HUES64 (cell line): ENCODE measurements around the gene CPN2.

Experiments
- H3K27ac ChIP-seq: 2 replicates; pipeline ENCODE4 v1.7.0; 2013; ENCODE audit warnings: low read depth, low read length, inconsistent platforms
- H3K27me3 ChIP-seq: 2 replicates; pipeline ENCODE4 v1.6.1; 2013; ENCODE audit warnings: mild to moderate bottlenecking, low read length; ENCODE audit not compliant: insufficient read depth
- H3K36me3 ChIP-seq: 2 replicates; pipeline ENCODE4 v1.6.1; 2013; ENCODE audit warnings: mild to moderate bottlenecking, low read length; ENCODE audit not compliant: insufficient read depth
- H3K4me1 ChIP-seq: 2 replicates; pipeline ENCODE4 v1.6.1; 2013; ENCODE audit warnings: mild to moderate bottlenecking, low read length, moderate library complexity; ENCODE audit not compliant: insufficient read depth
- H3K4me3 ChIP-seq: 2 replicates; pipeline ENCODE4 v1.5.1; 2013; ENCODE audit warnings: mild to moderate bottlenecking, low read length, moderate library complexity
- H3K9ac ChIP-seq: 2 replicates; pipeline ENCODE4 v1.6.1; 2013; ENCODE audit warnings: mild to moderate bottlenecking, low read depth, low read length
- H3K9me3 ChIP-seq: 2 replicates; pipeline ENCODE4 v1.6.1; 2013; ENCODE audit warnings: low read depth, low read length; ENCODE audit not compliant: insufficient read depth
- WGBS: fragments of 150-250, 120-280 bp; methylation state at CpG from one replicate; pipeline ENCODE4 v1.1.7; 2013; ENCODE audit warnings: missing lambda C conversion rate; 5-methylcytosine and 5-hydroxymethylcytosine counted together

CPN2 gene

GRCh38 chr3:194380326-194380725, 29.2 kb upstream of the CPN2 start:
- H3K4me1 ChIP-seq, result peaks cover 14% of the 10 kb centered on the region
- no peak overlapping the region for H3K4me3 ChIP-seq
- 76% methylated on average over 7 of the region's 7 CpGs for WGBS
- H3K9me3 ChIP-seq, result no peaks in the 10 kb centered on the region
- no peak overlapping the region for H3K27ac ChIP-seq
- H3K36me3 ChIP-seq, result no peaks in the 10 kb centered on the region
- H3K27me3 ChIP-seq, result no peaks in the 10 kb centered on the region
- no peak overlapping the region for H3K9ac ChIP-seq

GRCh38 chr3:194379651-194380050, 28.5 kb upstream of the CPN2 start:
- H3K9ac ChIP-seq, result no peak overlapping the region
- H3K4me3 ChIP-seq, result no peak overlapping the region
- H3K27ac ChIP-seq, result no peak overlapping the region
- 87% methylated on average over 8 of the region's 9 CpGs for WGBS
- no peaks in the 10 kb centered on the region for H3K36me3 ChIP-seq
- H3K9me3 ChIP-seq, result no peaks in the 10 kb centered on the region
- peaks cover 14% of the 10 kb centered on the region for H3K4me1 ChIP-seq
- H3K27me3 ChIP-seq, result no peaks in the 10 kb centered on the region

- no peak overlapping the region for H3K27ac ChIP-seq
- peaks cover 14% of the 10 kb centered on the region for H3K4me1 ChIP-seq
- H3K36me3 ChIP-seq, result no peaks in the 10 kb centered on the region
- H3K9ac ChIP-seq, result no peak overlapping the region
- WGBS, result 94% methylated on average over 6 of the region's 6 CpGs
- H3K27me3 ChIP-seq, result no peaks in the 10 kb centered on the region
- no peaks in the 10 kb centered on the region for H3K9me3 ChIP-seq
- no peak overlapping the region for H3K4me3 ChIP-seq
Observed at GRCh38 chr3:194379231-194379630, 28.1 kb upstream of the CPN2 start.

- H3K36me3 ChIP-seq, result no peaks in the 10 kb centered on the region
- H3K27me3 ChIP-seq, result no peaks in the 10 kb centered on the region
- no peak overlapping the region for H3K4me3 ChIP-seq
- no peak overlapping the region for H3K27ac ChIP-seq
- H3K9ac ChIP-seq, result no peak overlapping the region
- 86% methylated on average over 1 of the region's 1 CpG for WGBS
- no peaks in the 10 kb centered on the region for H3K9me3 ChIP-seq
- H3K4me1 ChIP-seq, result peaks cover 14% of the 10 kb centered on the region
Observed at GRCh38 chr3:194377708-194378107, 26.6 kb upstream of the CPN2 start.

GRCh38 chr3:194376241-194376560, 25.1 kb upstream of the CPN2 start:
- Histone ChIP-seq H3K4me3 (no peak overlapping the region), H3K36me3 (no peaks in the 10 kb centered on the region), H3K9me3 (no peaks in the 10 kb centered on the region), H3K4me1 (peaks cover 9% of the 10 kb centered on the region), H3K27ac (no peak overlapping the region), H3K9ac (no peak overlapping the region), H3K27me3 (no peaks in the 10 kb centered on the region)
- 89% methylated on average over 10 of the region's 10 CpGs for WGBS

GRCh38 chr3:194375473-194376240, 24.5 kb upstream of the CPN2 start:
- no peaks in the 10 kb centered on the region for H3K9me3 ChIP-seq
- H3K27ac ChIP-seq, result no peak overlapping the region
- H3K36me3 ChIP-seq, result no peaks in the 10 kb centered on the region
- no peak overlapping the region for H3K9ac ChIP-seq
- H3K4me3 ChIP-seq, result 0 out of 2 replicates have a peak overlapping the region, but pooled peaks have one; percentile 11
- 38% methylated on average over 15 of the region's 15 CpGs for WGBS
- no peaks in the 10 kb centered on the region for H3K27me3 ChIP-seq
- H3K4me1 ChIP-seq, result peaks cover 9% of the 10 kb centered on the region

- Histone ChIP-seq H3K27me3 (peaks cover under 1% of the 10 kb centered on the region; the same call in 1 of the 2 replicates), H3K36me3 (no peaks in the 10 kb centered on the region), H3K4me3 (no peak overlapping the region), H3K27ac (no peak overlapping the region), H3K9ac (no peak overlapping the region), H3K9me3 (no peaks in the 10 kb centered on the region), H3K4me1 (peaks cover 16% of the 10 kb centered on the region)
- 78% methylated on average over 10 of the region's 10 CpGs for WGBS
Observed at GRCh38 chr3:194374935-194375334, 23.8 kb upstream of the CPN2 start.

- WGBS, result 72% methylated on average over 8 of the region's 8 CpGs
- Histone ChIP-seq H3K9ac (no peak overlapping the region), H3K4me1 (peaks cover 23% of the 10 kb centered on the region), H3K9me3 (no peaks in the 10 kb centered on the region), H3K27me3 (peaks cover 11% of the 10 kb centered on the region), H3K36me3 (no peaks in the 10 kb centered on the region), H3K4me3 (no peak overlapping the region), H3K27ac (no peak overlapping the region)
Observed at GRCh38 chr3:194373899-194374298, 22.8 kb upstream of the CPN2 start.

GRCh38 chr3:194373028-194373427, 21.9 kb upstream of the CPN2 start:
- H3K36me3 ChIP-seq, result no peaks in the 10 kb centered on the region
- peaks cover 26% of the 10 kb centered on the region for H3K4me1 ChIP-seq
- peaks cover 19% of the 10 kb centered on the region for H3K27me3 ChIP-seq
- no peak overlapping the region for H3K9ac ChIP-seq
- H3K9me3 ChIP-seq, result no peaks in the 10 kb centered on the region
- WGBS, result 92% methylated on average over 14 of the region's 14 CpGs
- no peak overlapping the region for H3K27ac ChIP-seq
- no peak overlapping the region for H3K4me3 ChIP-seq

GRCh38 chr3:194370753-194371152, 19.6 kb upstream of the CPN2 start:
- Histone ChIP-seq H3K4me1 (peaks cover 26% of the 10 kb centered on the region), H3K27me3 (peaks cover 24% of the 10 kb centered on the region), H3K9ac (no peak overlapping the region), H3K36me3 (no peaks in the 10 kb centered on the region), H3K27ac (no peak overlapping the region), H3K9me3 (no peaks in the 10 kb centered on the region), H3K4me3 (no peak overlapping the region)
- 78% methylated on average over 10 of the region's 10 CpGs for WGBS

GRCh38 chr3:194369522-194370279, 18.6 kb upstream of the CPN2 start, which contains the start of gene LRRC15:
Gene LRRC15, minus strand, starts transcription at chr3:194369743. Its CDS starts 8,700 bp downstream, at chr3:194361043.
- 21% methylated on average over 21 of the region's 21 CpGs for WGBS
- no peaks in the 10 kb centered on the region for H3K36me3 ChIP-seq
- no peak within 1 kb of the TSS for H3K9ac ChIP-seq
- no peaks in the 10 kb centered on the region for H3K9me3 ChIP-seq
- H3K27me3 ChIP-seq, result peaks cover 24% of the 10 kb centered on the region
- peak within 1 kb of the TSS; percentile 31 for H3K4me3 ChIP-seq
- no peak within 1 kb of the TSS; the same call in 1 of the 2 replicates for H3K27ac ChIP-seq
- peaks cover 22% of the 10 kb centered on the region; the same call in 1 of the 2 replicates for H3K4me1 ChIP-seq
